Bronchus fibroblast of lung (primary cell): ENCODE results near the gene HEATR3. TPM values are rescaled to one million over a fixed set of nuclear protein-coding genes. Genes with fewer than 3 reads are reported as not detected.

Experiments used
- total RNA-seq: library from RNA; depleted of rRNA; stranded (reverse); fragments of >200 nt; gene quantifications from 2 replicates; pipeline ENCODE4 v1.2.3, GENCODE V29; 2015

HEATR3 gene
- 13.2 and 17.1 TPM in 2 replicates for total RNA-seq

GRCh38 chr16:50065624-50066481 is at the start of gene HEATR3:
Gene HEATR3, plus strand, starts transcription at chr16:50065970. Its CDS starts 162 bp downstream, at chr16:50066132.

GRCh38 chr16:50024684-50025536 is 40.9 kb upstream of the HEATR3 start, which contains the start of gene CNEP1R1:
Gene CNEP1R1, plus strand, starts transcription at chr16:50025225. Its CDS starts 91 bp downstream, at chr16:50025316.

GRCh38 chr16:50152807-50153595 is 87.2 kb downstream of the HEATR3 start, which contains the start of gene TENT4B:
Gene TENT4B, plus strand, starts transcription at chr16:50153306. Its CDS starts 316 bp downstream, at chr16:50153622.

Other genes starting within 250 kb of the HEATR3 start
- 0.34 and 0.45 TPM in 2 replicates for gene ZNF423, start 209.9 kb upstream of the HEATR3 start, total RNA-seq
- 16.9 and 18.7 TPM in 2 replicates for gene CNEP1R1, start 40.7 kb upstream of the HEATR3 start, total RNA-seq
- 3.3 and 5.0 TPM in 2 replicates for gene TENT4B, start 87.3 kb downstream of the HEATR3 start, total RNA-seq
- gene ADCY7, start 200.6 kb downstream of the HEATR3 start, total RNA-seq: 18.3 and 23.5 TPM in 2 replicates